Astrocyte of the spinal cord (primary cell): Measurements from ENCODE around the gene NCAM2.

Experiments used
- DNase-seq: peaks from one replicate; pipeline ENCODE4 v3.0.0; 2011; ENCODE audit warnings: low read depth, low spot score
- H3K4me3 ChIP-seq: 2 replicates; pipeline ENCODE4 v1.5.1; 2011; ENCODE audit warnings: low read depth, mild to moderate bottlenecking, low read length, moderate library complexity
- in situ Hi-C: cut with HindIII; loops from 2 replicates; pipeline ENCODE4 v1.10.0; 2017; ENCODE audit warnings: low sequenced_read_pairs
- TF ChIP-seq, protein P1 (sequence below): IDR thresholded peaks from 2 replicates; pipeline ENCODE4 v1.5.1; 2012; ENCODE audit warnings: low read depth, mild to moderate bottlenecking, low read length, inconsistent platforms

NCAM2 gene

DNA sequence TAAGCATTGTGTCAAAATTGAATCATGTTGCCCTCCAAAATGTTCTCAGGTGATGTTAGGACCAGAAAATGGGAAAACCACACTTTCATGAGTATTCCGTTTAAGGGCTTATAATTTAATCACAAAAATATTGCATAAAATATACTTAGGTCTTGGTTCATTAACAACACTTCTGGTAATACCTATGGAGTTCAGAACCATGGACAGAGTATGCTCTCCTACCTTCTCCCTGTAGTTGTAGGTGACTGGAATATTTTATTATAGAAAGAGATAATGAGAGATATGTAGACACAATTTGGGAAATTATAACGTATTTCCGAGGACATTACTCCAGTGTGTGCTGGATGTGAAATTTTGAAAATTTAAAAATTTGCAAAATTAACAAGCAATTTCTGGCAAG is 232.5 kb downstream of the NCAM2 start:
- peak; percentile 30 for DNase-seq
- TF ChIP-seq, protein P1, sequence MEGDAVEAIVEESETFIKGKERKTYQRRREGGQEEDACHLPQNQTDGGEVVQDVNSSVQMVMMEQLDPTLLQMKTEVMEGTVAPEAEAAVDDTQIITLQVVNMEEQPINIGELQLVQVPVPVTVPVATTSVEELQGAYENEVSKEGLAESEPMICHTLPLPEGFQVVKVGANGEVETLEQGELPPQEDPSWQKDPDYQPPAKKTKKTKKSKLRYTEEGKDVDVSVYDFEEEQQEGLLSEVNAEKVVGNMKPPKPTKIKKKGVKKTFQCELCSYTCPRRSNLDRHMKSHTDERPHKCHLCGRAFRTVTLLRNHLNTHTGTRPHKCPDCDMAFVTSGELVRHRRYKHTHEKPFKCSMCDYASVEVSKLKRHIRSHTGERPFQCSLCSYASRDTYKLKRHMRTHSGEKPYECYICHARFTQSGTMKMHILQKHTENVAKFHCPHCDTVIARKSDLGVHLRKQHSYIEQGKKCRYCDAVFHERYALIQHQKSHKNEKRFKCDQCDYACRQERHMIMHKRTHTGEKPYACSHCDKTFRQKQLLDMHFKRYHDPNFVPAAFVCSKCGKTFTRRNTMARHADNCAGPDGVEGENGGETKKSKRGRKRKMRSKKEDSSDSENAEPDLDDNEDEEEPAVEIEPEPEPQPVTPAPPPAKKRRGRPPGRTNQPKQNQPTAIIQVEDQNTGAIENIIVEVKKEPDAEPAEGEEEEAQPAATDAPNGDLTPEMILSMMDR = no peak
- in situ Hi-C loops = no loop called here
- H3K4me3 ChIP-seq = no peak overlapping the region

DNA sequence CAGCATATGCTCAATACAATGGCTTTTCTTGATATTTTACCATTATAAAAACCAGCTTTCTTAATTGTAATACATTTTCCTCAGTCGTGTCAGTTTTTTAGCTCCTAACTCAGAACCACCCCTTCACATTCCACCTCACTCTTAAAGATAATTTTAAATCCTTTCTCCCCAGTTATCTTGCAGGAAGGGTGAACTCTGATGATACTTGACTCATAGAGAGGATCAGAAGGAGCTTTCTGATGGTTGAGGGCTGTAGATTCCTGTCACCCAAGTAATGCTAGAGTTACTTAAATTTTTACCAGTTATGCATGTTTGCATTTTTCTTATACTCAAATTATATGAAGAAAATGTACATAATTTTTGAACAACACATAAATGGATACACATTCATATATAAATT is 233.7 kb downstream of the NCAM2 start:
- in situ Hi-C loops = no loop called here
- TF ChIP-seq, protein P1 = no peak
- H3K4me3 ChIP-seq = no peak overlapping the region
- no peak for DNase-seq

DNA sequence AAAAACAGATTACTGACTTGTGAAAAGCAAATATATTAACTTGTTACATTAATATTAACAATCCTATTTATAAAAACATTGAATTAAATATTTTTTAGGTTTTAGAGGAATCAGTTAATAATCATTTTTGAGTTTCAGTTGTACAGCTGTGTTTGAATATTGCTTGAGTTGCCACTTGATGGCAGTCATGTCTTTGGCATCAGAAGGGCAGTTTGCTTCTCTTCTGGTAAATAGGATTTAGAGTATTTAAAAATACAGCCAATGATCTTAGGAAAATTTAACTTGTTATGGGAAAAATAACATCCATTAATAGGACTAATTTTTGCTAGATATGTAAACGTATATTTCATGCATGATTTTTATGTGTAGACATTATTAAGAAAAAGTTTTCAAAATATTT is 234.1 kb downstream of the NCAM2 start:
- TF ChIP-seq, protein P1 = peak; percentile 48
- DNase-seq = peak; percentile 66
- in situ Hi-C loops = no loop called here
- no peak overlapping the region for H3K4me3 ChIP-seq

DNA sequence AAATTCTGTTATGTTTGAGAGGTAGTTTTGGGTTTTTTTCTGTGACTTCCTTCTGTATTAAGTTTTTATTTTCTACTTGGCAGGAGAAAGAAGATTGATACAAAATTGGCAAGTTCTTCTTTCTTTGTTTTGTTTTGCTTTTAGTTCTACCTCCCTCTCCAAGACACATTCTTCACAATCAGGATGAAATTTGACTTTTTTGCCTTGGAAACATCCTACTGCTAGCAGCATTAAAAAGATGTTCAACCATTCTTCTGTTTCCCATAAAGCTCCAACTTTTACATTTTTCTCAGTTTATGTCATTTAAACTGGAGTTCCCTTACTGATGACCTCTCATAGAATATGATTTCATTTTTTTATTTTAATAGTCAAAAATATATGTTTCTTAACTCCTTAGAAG is 234.8 kb downstream of the NCAM2 start:
- no peak for DNase-seq
- in situ Hi-C loops = no loop called here
- TF ChIP-seq, protein P1 = no peak
- no peak overlapping the region for H3K4me3 ChIP-seq

DNA sequence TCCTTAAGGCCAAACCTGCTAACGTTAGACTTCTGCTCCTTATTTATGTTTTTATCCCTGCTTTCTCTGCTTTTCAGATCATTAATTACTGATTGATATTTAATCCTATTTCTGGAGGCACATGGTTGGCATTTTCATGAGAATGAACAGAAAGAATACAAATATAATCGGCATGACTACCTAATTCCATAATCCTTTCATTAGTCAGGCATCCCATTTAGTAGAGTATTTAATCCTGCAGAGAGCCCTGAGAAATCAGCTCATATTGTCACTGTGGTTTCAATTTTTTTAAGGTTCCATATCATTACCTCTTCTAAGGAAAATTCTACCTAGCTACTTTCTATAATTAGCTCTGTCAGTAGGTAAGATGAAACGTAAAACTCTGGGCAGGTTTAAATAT is 238.8 kb downstream of the NCAM2 start:
- in situ Hi-C loops = no loop called here
- DNase-seq = no peak
- H3K4me3 ChIP-seq = no peak overlapping the region
- TF ChIP-seq, protein P1 = no peak

DNA sequence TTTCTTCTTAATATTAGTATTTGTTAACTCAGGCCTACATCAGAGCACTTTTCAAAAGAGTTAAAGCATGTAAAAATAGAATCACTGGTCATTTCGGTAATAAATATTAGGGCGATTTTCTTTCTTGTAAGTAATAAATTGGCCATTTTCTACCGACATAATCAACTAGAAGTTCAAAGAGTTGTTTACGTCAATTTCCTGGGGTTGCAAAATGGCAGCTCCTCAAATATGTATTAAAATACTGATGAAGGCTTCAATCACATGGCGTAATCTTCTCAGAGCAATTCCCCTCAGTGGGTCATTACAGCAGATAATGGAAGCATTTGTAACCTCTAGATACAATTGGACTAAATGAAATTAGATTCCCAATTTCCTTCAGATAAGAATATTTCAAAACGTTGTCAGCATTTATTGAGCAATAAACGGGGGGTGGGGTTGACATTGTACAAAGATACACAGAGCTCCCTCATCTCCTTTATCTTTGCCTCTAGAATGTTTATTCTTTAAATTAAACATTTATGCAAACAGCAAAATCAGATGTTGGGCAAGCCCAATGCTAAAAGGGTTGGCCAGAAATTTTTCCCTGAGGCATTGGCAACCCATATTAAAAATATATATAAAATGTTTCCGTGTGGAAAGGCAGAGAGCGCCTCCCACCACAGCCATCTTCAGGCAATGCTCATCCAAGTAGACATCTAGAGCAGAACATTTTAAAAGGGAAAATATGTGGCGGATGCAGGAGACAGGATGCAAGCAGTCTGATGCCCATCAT is 240.6 kb downstream of the NCAM2 start:
- in situ Hi-C loops = no loop called here
- DNase-seq = no peak
- TF ChIP-seq, protein P1 = no peak
- H3K4me3 ChIP-seq = no peak overlapping the region
